Measurements from ENCODE around the gene GABRG1.
A peak's percentile ranks its signal among the peaks of the same experiment; 100 is the strongest.

DNA sequence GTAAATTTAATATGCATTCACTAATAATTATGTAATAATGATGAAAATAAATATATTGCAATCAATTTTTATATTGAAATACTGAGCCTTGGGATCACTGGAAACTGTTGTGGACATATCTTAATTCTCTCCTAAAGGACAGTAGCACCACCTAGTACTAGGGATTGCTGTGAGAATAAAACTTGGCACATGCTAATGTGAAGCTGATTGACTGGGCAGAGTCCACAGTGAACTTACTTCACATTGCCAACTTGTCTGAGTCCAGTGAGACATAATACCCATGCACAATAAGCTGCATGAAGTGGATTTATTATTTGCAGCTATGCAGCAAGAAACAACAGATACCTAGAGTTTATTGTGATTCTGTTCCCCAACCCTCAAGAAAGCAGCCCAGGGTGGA, 131.1 kb downstream of the GABRG1 start:
- no peak for TF ChIP-seq POLR2A (IDR thresholded peaks at IDR 0.05)
- TF ChIP-seq, protein P1, sequence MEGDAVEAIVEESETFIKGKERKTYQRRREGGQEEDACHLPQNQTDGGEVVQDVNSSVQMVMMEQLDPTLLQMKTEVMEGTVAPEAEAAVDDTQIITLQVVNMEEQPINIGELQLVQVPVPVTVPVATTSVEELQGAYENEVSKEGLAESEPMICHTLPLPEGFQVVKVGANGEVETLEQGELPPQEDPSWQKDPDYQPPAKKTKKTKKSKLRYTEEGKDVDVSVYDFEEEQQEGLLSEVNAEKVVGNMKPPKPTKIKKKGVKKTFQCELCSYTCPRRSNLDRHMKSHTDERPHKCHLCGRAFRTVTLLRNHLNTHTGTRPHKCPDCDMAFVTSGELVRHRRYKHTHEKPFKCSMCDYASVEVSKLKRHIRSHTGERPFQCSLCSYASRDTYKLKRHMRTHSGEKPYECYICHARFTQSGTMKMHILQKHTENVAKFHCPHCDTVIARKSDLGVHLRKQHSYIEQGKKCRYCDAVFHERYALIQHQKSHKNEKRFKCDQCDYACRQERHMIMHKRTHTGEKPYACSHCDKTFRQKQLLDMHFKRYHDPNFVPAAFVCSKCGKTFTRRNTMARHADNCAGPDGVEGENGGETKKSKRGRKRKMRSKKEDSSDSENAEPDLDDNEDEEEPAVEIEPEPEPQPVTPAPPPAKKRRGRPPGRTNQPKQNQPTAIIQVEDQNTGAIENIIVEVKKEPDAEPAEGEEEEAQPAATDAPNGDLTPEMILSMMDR (IDR thresholded peaks at IDR 0.05) = peak in 2 of 4 donors; percentile 15 to 34

All from right lobe of liver (tissue), 4 donors.